ENCODE results near the gene SLC17A9. TPM values are rescaled to one million over a fixed set of nuclear protein-coding genes. Genes with fewer than 3 reads are reported as not detected.

SLC17A9 gene
- total RNA-seq, 2 experiments from 2014 or later = 4.7 to 5.8 TPM

DNA sequence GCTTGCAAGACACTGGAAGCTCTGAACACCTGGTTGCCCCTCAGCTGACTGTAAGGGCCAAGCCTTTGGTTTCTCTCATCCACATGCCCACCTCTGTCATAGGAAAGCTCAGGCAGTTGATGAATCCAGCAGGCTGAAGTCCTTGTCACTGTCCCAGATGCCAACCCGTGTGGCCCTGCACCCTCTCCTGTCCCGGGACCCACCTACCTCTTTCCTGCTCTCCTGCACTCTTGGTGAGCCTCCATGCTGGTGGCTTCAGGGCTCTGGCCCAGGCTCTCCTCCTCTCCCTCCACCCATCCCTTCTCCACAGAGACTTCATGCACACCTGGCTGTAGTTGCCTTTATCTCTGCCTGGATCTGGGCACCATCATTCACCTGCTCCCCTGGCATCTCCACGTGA is 18.5 kb upstream of the SLC17A9 start:
- ChIA-PET POLR2A (interaction anchor here (1.1 to 7.2 kb wide), 4 partner anchors 12 to 35 kb away, joined by 3 to 230 read pairs (median 4); partner anchors contain the start of gene DIDO1), CTCF (interaction anchor here (1.1 kb wide), 1 partner anchor 12 kb away, joined by 4 read pairs; no protein-coding TSS in a partner anchor)
- no peak for DNase-seq
- no peak overlapping the region for H3K27ac Mint-ChIP-seq
- peaks cover 47% of the 10 kb centered on the region for H3K4me1 Mint-ChIP-seq
- H3K27me3 Mint-ChIP-seq = no peaks in the 10 kb centered on the region
- no peaks in the 10 kb centered on the region for H3K9me3 Mint-ChIP-seq
- no peak overlapping the region for H3K4me3 Mint-ChIP-seq
- H3K36me3 Mint-ChIP-seq (ENCODE audit: low read depth) = peaks cover 16% of the 10 kb centered on the region

GRCh38 chr20:62935204-62935967 is 17.1 kb upstream of the SLC17A9 start:
- Mint-ChIP-seq H3K4me3 (no peak overlapping the region), H3K4me1 (peaks cover 47% of the 10 kb centered on the region), H3K27ac (no peak overlapping the region), H3K36me3 (ENCODE audit: low read depth) (peaks cover 21% of the 10 kb centered on the region), H3K27me3 (no peaks in the 10 kb centered on the region), H3K9me3 (no peaks in the 10 kb centered on the region)
- ChIA-PET POLR2A (interaction anchor here (0.8 to 7.2 kb wide), 5 partner anchors 13 to 37 kb away, joined by 3 to 230 read pairs (median 3); partner anchors contain the start of gene DIDO1), CTCF (interaction anchor here (0.8 to 3.2 kb wide), 7 partner anchors 10 to 113 kb away, joined by 3 to 14 read pairs (median 4); no protein-coding TSS in a partner anchor)
- no peak for DNase-seq

DNA sequence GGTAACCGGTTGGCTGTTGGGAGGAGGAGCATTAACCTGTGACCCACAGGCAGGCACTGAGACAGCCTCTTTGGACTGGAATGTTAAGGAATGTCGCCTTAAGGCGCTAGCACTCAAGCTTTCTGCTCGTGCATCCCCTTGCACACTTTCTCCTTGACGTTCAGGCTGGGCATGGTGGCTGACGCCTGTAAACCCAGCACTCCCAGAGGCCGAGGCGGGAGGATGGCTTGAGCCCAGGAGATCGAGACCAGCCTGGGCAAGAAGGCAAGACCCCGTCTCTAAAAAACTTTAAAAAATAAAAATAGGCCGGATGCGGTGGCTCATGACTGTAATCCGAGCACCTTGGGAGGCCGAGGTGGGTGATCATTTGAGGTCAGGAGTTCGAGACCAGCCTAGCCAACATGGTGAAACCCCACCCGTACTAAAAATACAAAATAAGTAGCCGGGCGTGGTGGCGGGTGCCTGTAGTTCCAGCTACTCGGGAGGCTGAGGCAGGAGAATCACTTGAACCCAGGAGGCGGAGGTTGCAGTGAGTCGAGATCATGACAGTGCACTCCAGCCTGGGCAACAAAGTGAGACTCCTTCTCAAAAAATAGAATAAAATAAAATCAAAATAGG is 16.4 kb upstream of the SLC17A9 start:
- POLR2A ChIA-PET = interaction anchor here (1.0 to 7.2 kb wide), 4 partner anchors 14 to 38 kb away, joined by 3 to 230 read pairs (median 12); partner anchors contain the start of gene DIDO1
- Mint-ChIP-seq H3K27me3 (no peaks in the 10 kb centered on the region), H3K4me1 (peaks cover 47% of the 10 kb centered on the region), H3K4me3 (peak overlapping the region; percentile 99), H3K36me3 (ENCODE audit: low read depth) (peaks cover 21% of the 10 kb centered on the region), H3K9me3 (no peaks in the 10 kb centered on the region), H3K27ac (no peak overlapping the region)
- CTCF ChIA-PET = interaction anchor here (1.3 to 3.2 kb wide), 7 partner anchors 8 to 113 kb away, joined by 3 to 16 read pairs (median 7); no protein-coding TSS in a partner anchor
- DNase-seq = no peak

- H3K4me3 Mint-ChIP-seq = peak overlapping the region; percentile 99
- no peaks in the 10 kb centered on the region for H3K27me3 Mint-ChIP-seq
- ChIA-PET CTCF (interaction anchor here (1.0 to 3.2 kb wide), 8 partner anchors 10 to 35 kb away, joined by 3 to 16 read pairs (median 10); no protein-coding TSS in a partner anchor), POLR2A (interaction anchor here (0.9 to 7.2 kb wide), 11 partner anchors 13 to 790 kb away, joined by 3 to 230 read pairs (median 5); partner anchors contain the start of gene DIDO1)
- DNase-seq = peak; percentile 98
- peak overlapping the region; percentile 94 for H3K27ac Mint-ChIP-seq
- H3K4me1 Mint-ChIP-seq = peaks cover 40% of the 10 kb centered on the region
- H3K36me3 Mint-ChIP-seq (ENCODE audit: low read depth) = peaks cover 30% of the 10 kb centered on the region
- H3K9me3 Mint-ChIP-seq = no peaks in the 10 kb centered on the region
Observed at GRCh38 chr20:62937268-62938104, 15.0 kb upstream of the SLC17A9 start.

DNA sequence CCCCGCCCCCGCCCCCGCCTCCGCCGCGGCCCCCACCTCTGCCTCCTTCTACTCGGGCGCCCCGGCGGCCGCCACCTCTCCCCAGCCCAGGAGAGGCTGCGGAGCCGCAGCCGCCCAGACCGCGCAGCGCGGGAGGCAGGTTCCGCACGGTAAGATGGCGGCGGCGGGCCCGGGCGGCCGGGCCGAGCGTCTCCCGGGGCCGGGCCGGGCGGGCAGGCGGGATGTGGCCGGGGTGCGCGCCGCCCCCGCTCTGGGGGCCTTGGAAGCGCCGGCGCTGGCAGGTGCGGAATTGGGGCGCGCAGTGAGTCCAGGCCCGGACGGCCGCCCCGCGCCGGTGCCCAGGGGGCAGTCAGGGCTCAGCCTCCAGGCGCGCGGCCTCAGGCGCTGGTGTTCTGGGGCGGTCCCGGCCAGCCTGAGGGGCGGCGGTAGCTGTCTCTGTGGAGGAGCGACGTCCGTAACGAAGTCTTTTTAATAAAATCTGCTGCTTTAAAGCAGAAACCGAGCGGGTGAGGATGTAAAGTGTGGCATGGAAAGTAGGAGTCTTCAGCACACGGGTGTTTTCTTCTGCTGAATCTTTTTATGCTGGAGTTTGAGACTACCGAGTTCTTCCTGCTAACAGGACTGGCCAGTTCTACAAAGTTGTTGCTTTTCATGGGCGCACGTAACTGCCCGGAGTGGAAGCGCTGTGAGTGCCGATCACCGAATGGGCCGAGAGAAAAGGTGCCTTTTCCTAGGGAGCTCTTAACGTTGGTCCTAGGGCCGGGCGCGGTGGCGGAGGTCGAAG is 14.2 kb upstream of the SLC17A9 start, which contains the start of gene GID8:
Gene GID8 (plus strand): TSS at position 43 of the 784 bp plus-strand sequence. CDS start 3,356 bp downstream, outside the sequence.
- ChIA-PET CTCF (interaction anchor here (1.2 to 3.2 kb wide), 7 partner anchors 10 to 36 kb away, joined by 3 to 16 read pairs (median 12); no protein-coding TSS in a partner anchor), POLR2A (interaction anchor here (0.8 to 7.2 kb wide), 10 partner anchors 10 to 76 kb away, joined by 3 to 230 read pairs (median 6); partner anchors contain the start of genes DIDO1 and TCFL5)
- Mint-ChIP-seq H3K4me1 (peaks cover 32% of the 10 kb centered on the region), H3K9me3 (no peaks in the 10 kb centered on the region), H3K36me3 (ENCODE audit: low read depth) (peaks cover 38% of the 10 kb centered on the region), H3K27me3 (no peaks in the 10 kb centered on the region), H3K27ac (peak within 1 kb of the TSS; percentile 94), H3K4me3 (peak within 1 kb of the TSS; percentile 99)
- no peak for DNase-seq

DNA sequence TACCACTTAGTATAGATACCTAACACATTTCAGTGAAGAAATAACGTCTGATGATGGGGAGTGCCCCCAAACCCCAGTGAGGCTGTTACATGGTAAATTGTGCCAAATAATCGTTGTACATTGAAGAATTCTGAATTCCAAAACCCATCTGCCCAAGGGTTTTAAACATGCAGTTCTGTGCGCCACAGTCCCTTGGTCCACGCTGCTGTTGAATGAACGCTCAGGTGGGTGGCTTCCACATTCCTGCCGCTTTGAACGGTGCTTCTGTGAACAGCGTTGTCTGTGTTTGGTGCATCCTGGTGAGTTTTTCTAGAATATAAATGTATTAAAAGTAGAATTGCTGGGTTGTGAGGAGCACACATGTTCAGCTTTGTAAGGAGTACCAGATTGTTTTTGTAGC is 11.6 kb upstream of the SLC17A9 start:
- DNase-seq = no peak
- ChIA-PET POLR2A (no interaction called here), CTCF (interaction anchor here (0.7 kb wide), 1 partner anchor 68 kb away, joined by 3 read pairs; no protein-coding TSS in a partner anchor)
- Mint-ChIP-seq H3K4me1 (peaks cover 31% of the 10 kb centered on the region), H3K27ac (no peak overlapping the region), H3K4me3 (no peak overlapping the region), H3K36me3 (ENCODE audit: low read depth) (peaks cover 59% of the 10 kb centered on the region), H3K27me3 (no peaks in the 10 kb centered on the region), H3K9me3 (no peaks in the 10 kb centered on the region)

- ChIA-PET POLR2A (no interaction called here), CTCF (no interaction called here)
- Mint-ChIP-seq H3K36me3 (ENCODE audit: low read depth) (peaks cover 64% of the 10 kb centered on the region), H3K27me3 (no peaks in the 10 kb centered on the region), H3K27ac (no peak overlapping the region), H3K4me3 (no peak overlapping the region), H3K4me1 (peaks cover 29% of the 10 kb centered on the region), H3K9me3 (no peaks in the 10 kb centered on the region)
- DNase-seq = no peak
Observed at GRCh38 chr20:62941792-62942191, 10.7 kb upstream of the SLC17A9 start.

- Mint-ChIP-seq H3K4me1 (peaks cover 26% of the 10 kb centered on the region), H3K9me3 (no peaks in the 10 kb centered on the region), H3K27me3 (no peaks in the 10 kb centered on the region), H3K36me3 (ENCODE audit: low read depth) (peaks cover 68% of the 10 kb centered on the region), H3K4me3 (no peak overlapping the region), H3K27ac (no peak overlapping the region)
- ChIA-PET POLR2A (interaction anchor here (1.1 kb wide), 1 partner anchor 12 kb away, joined by 3 read pairs; no protein-coding TSS in a partner anchor), CTCF (no interaction called here)
- DNase-seq = no peak
Observed at GRCh38 chr20:62942456-62942855, 10.1 kb upstream of the SLC17A9 start.

GRCh38 chr20:62943396-62943795 is 9.1 kb upstream of the SLC17A9 start:
- no peaks in the 10 kb centered on the region for H3K27me3 Mint-ChIP-seq
- H3K4me1 Mint-ChIP-seq = peaks cover 23% of the 10 kb centered on the region
- no peak overlapping the region for H3K4me3 Mint-ChIP-seq
- POLR2A ChIA-PET = interaction anchor here (1.1 kb wide), 1 partner anchor 11 kb away, joined by 3 read pairs; no protein-coding TSS in a partner anchor
- no peak for DNase-seq
- no peak overlapping the region for H3K27ac Mint-ChIP-seq
- no peaks in the 10 kb centered on the region for H3K9me3 Mint-ChIP-seq
- CTCF ChIA-PET = no interaction called here
- H3K36me3 Mint-ChIP-seq (ENCODE audit: low read depth) = peaks cover 74% of the 10 kb centered on the region

DNA sequence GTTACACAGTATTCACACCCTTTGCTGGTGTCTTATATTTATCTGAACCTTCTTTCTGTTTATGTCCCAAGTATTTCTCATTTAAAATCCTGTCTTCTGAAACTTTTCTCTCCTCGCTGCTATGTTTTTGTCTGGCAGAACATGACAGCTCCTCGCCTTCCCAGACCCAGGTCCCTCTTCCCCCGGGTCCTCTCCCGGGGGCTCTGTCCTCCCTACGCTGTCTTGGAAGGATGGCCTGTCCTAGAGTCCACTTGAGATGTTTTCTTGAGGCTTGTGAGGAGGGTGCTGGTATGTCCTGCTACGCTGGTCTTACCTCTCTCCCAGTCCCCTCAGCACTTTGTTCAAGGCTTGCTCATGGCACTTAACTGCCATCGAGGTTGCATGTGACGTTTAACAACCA is 8.3 kb upstream of the SLC17A9 start:
- peaks cover 16% of the 10 kb centered on the region for H3K4me1 Mint-ChIP-seq
- ChIA-PET CTCF (no interaction called here), POLR2A (interaction anchor here (0.7 kb wide), 1 partner anchor 23 kb away, joined by 3 read pairs; no protein-coding TSS in a partner anchor)
- no peak overlapping the region for H3K27ac Mint-ChIP-seq
- no peaks in the 10 kb centered on the region for H3K27me3 Mint-ChIP-seq
- no peak overlapping the region for H3K4me3 Mint-ChIP-seq
- peaks cover 3% of the 10 kb centered on the region for H3K9me3 Mint-ChIP-seq
- H3K36me3 Mint-ChIP-seq (ENCODE audit: low read depth) = peaks cover 77% of the 10 kb centered on the region
- DNase-seq = no peak

DNA sequence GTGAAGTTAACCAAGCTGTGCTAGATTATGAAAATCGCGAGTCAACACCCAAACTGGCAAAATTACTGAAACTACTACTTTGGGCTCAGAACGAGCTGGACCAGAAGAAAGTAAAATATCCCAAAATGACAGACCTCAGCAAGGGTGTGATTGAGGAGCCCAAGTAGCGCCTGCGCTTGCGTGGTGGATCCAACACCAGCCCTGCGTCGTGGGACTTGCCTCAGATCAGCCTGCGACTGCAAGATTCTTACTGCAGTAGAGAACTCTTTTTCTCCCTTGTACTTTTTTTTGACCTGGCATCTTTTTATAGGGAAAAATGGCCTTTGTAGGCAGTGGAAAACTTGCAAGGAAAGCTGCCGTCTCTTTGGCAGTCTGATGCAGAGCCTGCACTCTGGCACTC is 7.8 kb upstream of the SLC17A9 start:
- H3K4me1 Mint-ChIP-seq = peaks cover 12% of the 10 kb centered on the region
- no peak overlapping the region for H3K4me3 Mint-ChIP-seq
- no peak overlapping the region for H3K27ac Mint-ChIP-seq
- CTCF ChIA-PET = no interaction called here
- H3K36me3 Mint-ChIP-seq (ENCODE audit: low read depth) = peaks cover 79% of the 10 kb centered on the region
- no peak for DNase-seq
- H3K27me3 Mint-ChIP-seq = no peaks in the 10 kb centered on the region
- peaks cover 3% of the 10 kb centered on the region for H3K9me3 Mint-ChIP-seq
- POLR2A ChIA-PET = interaction anchor here (0.7 kb wide), 1 partner anchor 24 kb away, joined by 3 read pairs; no protein-coding TSS in a partner anchor
